GM23248 (cell line): ENCODE measurements around the gene GPD1L.
"Not testable (repeated sequence)": the region's sequence is repeated elsewhere in the genome, so short reads cannot be mapped to it uniquely, and the experiment has no call there.

Experiments
- EZH2 ChIP-seq: fragments of 200-600 bp; sonication (generic); IDR thresholded peaks from 2 replicates; pipeline ENCODE4 v1.6.1; 2018; ENCODE audit warnings: antibody characterized with exemption, mild to moderate bottlenecking; ENCODE audit not compliant: insufficient read depth, poor library complexity, severe bottlenecking
- EZH2phosphoT487 ChIP-seq: fragments of 200-600 bp; sonication (generic); IDR thresholded peaks from 2 replicates; pipeline ENCODE4 v1.6.1; 2018; ENCODE audit warnings: antibody characterized with exemption, moderate library complexity, mild to moderate bottlenecking, low read depth; ENCODE audit not compliant: insufficient read depth

GRCh38 chr3:32108224-32108623 lies 1.8 kb downstream of the GPD1L start:
- not testable (repeated sequence) for TF ChIP-seq EZH2, EZH2phosphoT487
